Measurements from ENCODE around the gene NEDD9.

The NEDD9 gene

DNA sequence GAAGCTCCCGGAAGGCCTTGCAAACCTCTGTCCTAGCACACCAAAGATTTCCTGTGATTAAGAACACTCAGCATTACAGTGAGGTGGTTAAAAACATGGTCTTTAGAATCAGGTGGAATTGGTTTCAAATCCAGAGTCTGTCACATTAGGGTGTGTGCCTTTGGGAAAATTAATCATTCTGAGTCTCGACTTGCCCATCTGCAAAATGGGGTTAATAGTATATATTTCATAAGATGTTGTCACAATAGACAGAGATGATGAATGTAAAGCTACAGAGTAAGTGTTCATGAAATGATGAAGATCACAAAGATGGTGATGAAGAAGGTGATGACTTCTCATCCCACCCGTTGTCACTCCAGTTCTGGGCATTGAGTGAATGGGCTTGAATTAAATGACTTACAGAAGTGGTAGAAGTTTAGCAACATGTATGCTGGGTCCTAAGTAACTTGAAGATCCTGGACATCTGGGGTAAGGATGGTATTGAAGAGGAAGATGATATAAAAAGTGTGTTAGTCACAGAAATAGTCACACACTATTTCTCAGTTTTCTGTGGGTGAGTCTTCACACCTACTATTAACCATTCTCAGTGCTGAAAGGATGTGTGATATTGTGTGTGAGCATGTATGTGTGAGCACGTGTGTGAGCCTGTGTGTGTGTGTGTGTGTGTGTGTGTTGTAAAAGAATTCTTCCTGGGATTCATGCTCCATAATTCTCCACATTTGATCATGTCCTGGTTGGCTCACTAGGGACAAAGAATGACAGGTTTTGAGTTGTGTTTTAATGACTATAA, 28.0 kb upstream of the NEDD9 start:
- no peak for DNase-seq

DNA sequence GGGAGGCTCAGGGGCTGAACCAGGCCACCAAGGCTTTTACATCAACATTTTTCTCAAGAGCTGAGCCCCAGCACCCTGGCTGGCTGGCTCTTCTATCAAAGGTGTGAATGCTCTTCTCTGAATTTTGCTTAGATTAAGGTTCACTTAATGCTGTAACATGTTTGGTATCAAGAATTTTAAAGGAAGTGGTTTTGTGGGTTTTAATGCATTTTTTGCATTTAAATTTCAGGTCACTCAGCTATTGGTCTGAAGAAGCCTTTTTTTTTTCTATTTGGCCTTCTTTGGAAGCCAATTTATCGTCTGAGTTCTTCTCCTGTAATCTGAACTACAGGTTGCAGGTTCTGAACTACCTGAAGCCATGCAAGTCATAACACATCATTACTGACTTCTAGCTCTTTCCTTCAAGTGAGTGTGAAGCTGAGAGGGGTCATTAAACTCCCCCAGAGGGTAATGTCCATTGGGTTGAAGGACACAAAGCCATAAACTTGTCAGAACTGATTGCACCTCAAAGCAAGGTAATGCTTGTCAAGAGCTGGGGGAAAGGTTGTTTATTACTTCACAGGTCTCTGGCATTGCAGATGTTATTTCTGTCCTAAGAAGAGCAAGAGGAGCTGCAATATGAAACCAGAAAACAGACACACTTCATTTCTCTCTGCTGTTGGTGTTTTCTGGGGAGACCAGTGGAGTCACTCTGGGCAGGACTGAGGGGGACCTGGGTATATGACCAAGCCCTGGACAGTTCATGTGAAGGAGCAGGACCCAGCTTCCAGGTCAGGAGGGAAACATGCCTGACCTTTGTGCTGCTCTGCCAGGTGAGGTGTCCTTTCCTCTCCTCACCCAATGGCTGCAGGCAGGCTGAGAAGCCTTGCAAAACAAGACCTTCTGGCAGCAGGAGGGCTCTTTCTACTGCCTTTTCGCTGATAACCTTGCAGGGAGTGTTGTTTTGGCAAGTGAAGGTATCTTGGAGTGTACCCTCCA, 26.1 kb upstream of the NEDD9 start:
- DNase-seq: peak in 1 of 2 experiments; percentile 17

DNA sequence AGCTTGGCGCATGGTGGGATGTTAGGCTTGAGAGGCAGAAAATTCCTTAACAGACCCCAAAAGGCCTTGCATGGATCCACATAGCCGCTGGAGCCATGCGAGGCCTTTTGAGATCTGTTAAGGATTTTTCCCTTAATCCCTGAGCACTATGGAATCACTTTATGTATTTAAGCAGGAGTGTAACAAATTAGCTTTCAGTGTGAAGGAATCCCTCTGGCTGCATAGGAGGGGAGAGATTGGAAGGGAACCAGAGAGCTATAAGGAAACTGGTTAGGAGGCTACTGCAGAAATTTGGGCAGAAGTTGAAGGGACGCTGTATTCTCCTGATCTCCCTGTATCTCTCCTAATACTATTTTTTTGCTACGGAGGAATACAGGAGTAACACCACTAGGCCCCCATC, 23.1 kb upstream of the NEDD9 start:
- DNase-seq: no peak

DNA sequence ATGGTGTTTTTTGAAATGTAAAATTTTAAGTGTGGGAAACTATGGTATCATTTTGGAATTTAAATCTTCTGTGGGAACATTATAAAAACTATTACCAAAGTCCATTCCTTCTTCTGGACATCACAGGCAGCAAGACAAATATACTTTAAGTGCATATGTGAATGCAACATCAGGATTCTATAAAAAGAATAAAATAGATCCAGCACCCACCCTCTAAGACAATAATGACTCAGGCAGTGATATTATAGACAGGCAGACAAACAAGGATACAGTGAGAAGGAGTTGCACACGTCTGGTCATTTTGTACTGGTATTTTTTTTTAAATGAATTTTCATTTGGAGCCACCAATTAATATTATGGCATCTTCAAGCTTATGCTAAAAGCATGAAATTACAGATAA, 21.1 kb upstream of the NEDD9 start:
- no peak for DNase-seq

DNA sequence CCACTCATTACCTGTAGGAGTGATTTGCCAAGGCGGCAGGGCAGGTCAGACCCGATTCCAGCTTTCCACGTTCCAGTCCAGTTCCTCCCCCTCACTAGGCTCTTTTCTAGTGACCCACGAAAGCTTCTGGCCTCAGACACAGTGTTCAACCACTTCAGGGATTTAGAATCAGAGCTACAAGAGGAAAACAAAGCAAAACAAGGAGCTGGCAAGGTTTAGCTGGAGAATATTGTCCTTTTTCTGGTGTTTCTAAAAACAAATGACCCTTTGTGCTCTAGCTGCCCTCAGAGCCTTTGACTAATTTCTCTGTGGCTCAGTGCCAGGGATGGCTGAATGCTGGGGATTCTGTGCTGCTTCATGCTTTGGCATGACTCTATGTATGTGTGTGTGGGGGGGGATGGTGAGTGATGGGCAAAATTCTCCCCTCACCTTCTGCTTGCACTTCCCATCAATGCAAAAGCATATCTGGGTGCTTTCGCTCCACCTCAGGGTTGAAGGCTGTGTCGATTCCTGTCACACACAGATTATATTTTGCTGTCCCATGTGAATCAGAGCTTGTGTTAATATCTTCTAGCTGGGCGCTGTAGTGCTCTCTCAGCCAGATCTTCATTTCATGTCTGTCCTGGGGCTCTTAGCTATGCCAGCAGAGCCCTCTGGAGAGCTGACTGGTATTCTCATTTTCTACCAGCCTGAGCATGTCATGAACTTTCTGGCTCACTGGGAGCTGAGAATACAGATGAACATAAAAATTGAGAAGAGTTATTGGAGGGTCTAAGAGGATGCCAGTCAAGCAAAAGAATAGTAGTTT, 19.3 kb upstream of the NEDD9 start:
- DNase-seq: no peak

DNA sequence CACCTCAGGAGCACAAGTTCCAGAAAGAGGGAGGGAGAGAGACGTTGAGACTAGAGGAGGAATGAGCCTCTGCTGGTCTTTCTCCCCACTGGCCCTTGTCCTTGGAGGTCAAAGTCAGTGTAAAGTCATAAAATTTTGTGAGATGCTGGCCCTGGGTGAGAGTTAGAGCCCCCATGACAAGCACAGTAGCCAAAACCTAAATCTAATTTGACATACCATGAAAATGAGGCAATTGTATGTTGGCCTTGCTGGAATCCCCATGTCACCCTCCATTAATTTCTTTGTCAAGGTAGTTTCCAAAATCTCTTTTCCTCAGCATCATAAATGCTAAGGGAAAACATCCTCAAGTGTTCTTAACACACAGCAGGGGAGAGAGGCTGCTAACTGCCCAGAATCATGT, 17.6 kb upstream of the NEDD9 start:
- DNase-seq: no peak

DNA sequence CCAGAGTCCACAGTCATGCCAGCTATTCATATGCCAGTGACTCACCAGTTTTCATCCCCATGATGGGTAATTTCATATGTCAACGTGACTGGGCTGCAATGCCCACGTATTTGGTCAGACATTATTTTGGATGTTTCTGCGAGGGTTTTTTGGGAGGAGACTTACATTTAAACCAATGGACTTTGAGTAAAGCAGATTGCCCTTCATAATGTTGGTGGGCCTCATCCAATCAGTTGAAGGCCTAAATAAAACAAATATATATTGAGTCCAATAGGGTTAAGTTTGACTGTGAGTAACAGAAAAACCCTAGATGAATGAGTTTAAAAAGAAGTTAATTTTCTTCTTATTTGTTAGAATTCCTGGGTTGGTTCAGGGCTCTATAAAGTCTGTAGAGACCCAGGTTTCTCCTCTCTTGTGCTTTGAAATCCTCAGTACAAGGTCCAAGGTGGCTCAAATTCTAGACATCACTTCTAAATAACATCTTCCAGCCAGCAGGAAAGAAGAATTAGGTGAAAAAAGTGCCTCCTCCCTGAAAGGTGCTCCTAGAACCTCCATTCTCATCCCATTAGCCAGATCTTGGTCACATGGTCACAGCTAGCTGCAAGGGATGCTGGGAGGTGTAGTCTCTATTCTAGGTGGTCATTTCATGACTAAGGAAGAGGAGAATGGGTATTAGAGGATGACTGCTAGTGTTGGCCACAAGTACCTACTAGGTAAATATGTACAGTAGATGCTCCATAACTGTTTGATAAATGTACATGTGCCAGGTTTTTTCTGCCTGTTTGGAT, 16.7 kb upstream of the NEDD9 start:
- no peak for DNase-seq

DNA sequence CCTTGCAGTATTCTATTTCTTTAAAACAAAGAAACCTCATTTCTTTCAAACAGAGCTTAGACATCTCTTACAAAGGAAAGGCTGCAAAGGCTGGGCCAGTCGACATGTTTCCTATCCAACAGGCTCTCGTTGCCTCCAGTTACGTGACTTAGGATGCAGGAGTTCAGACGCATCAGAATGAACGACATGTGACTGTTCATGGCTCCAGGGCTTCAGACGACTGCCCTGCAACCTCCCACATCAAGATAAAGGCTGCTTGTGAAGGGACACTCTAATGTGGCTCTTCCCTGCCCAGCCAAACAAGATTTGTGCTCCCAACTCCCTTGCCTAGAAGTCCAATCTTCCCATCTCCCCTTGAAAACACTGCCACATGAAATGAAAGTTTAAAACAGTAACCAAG, 14.3 kb upstream of the NEDD9 start:
- DNase-seq: no peak

DNA sequence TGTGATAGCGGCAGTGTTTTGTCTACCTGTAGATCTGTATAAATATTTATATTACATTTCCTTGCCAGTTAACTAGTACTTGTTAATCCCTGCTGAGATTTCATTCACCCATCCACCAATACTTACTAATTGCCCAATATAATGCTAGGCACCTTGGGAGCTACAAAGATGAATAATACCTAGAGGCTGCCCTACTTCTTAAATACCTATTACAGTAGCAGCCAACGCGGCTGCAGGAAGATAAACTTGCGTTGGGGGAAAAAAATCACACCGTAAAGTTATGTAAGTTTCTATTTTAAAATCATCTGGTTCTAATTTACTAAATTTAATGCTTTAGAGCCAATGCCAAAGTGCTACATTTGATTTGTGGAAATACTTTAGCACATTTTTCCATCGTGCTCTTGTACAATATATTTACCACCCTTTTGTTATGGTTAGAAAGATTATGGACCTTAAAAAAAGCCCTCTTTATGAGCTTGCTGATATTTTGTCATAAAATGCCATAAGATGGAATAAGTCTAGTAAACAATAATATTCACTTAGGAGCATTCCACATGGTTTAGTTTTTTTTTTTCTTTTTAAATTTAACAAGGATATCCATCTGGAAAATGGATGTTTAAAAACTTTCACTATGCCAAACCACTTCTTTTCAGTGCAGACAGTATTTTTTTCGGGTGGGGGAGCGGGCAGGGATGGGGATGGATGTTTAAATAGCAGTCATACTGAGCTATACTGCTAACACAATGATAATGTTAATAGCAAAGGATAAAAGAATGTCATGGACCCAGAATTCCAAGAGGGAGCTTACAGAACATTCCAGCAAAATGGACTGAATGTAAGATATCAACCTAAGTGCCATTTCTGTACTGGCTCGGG, 13.2 kb upstream of the NEDD9 start:
- DNase-seq: no peak

DNA sequence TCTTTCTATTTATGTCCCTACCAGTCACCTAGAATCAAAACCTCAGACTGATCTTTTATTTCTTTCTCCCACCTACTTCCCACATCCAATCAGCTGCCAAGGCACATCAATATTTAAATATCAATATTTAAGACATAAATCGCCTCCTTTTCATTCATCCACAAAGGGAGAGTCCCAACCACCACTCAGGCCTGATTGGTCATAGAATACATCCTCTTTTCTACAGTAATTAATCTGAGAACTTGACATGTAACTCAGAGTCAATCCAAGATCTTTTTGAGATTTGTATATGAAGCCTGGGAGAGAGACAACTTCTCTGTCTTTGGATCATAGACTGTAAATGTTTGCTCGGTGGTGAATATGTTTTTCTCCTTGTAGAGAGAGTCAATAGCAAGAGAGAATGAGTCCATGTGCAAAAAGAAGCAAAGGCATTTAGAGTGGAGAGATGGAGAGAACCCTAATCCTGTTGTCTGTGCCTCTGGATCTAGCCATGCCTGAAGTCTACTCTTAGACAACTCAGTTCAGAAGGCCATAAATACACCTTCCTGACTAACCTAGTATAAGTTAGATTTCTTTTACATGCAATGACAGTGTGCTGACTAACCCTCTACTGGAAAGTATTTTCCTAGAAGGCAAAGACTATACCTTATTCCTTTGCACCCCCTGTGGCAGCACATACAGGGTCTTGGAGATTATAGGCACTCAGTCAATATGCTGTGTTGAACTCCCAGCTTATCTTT, 12.1 kb upstream of the NEDD9 start:
- DNase-seq: no peak

DNA sequence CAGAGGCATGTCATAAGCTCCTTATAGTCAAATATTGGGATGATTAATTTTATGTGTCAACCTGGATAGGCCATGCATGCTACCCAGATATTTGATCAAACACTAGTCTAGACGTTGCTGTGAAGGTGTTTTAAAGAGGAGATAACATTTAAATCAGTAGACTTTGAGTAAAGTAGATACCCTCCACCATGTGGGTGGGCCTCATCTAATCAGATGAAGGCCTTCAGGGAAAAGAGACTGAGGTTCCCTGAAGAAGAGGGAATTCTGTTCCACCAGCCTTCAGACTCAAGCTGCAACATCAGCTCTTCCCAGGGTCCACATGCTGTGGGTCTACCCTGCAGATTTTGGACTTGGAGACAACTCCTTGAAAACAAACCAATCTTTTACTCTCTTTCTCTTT, 11.4 kb upstream of the NEDD9 start:
- DNase-seq: no peak

DNA sequence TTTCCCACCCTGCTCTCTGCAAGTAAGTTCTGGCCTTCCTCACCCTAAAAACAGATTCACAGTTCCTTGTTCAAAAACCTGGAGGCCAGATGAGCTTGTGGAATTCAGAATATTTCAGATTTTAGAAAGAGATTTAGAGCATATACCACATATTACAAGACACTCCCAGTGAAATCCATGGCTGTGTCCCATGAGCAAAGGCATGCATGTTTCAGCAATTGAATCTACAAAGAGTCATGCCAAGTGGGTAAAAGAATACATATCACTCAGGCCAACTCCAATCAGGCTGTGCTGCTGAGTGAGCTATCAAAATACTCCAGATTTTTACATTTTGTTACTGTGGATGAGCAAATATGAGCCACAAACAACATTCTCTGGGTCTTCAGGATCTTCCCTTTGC, 10.2 kb upstream of the NEDD9 start:
- DNase-seq: no peak

DNA sequence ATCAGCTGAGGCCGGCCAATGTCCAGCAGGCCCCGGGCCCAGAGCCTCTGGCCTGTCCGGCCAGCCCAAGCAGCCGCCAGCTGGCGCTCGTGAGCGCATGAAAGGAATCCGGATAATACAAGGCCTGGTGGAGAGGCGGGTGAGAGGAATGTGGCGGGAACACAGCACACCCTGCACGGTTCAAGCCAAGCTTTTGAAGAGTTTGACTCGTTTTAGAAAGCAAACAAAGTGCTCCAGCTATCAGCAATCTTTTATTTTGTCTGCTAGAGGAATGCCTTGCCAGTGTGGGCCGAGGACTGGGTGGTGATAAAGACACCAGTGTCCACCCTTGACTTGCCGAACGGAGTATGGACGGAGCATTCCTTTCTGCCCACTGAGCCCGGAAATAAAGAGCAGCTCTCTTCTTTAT, 9.3 kb upstream of the NEDD9 start:
- no peak for DNase-seq

DNA sequence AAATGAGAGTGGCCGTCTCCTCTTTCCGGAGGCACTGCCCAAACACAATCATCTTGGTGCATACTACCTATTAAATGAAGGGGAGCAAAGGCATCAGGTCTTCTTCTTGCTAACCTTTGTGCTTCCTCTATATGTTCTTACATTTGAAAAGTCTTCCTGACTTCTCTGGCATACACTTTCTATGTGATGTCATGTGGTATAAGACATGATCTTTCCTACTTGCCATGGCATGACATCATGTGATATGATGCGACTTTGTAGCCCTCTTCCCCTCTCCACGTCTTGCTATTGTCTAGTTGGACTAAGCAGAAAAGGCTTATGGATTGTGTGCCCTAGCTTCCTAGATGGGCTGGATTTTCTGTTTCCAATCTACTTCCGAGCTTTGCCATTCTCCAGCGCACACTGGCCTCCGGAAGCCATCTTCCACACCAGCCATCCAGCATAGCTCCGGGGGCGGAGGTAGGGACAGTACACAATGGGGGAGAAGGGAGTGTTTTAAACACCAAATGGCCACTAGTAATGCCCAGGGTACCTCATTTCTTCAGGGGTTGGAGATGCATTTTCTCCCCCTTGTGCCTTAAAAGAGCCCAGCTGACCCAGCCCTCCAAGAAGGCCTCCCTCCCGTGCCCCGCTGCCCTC, 8.8 kb upstream of the NEDD9 start:
- no peak for DNase-seq

DNA sequence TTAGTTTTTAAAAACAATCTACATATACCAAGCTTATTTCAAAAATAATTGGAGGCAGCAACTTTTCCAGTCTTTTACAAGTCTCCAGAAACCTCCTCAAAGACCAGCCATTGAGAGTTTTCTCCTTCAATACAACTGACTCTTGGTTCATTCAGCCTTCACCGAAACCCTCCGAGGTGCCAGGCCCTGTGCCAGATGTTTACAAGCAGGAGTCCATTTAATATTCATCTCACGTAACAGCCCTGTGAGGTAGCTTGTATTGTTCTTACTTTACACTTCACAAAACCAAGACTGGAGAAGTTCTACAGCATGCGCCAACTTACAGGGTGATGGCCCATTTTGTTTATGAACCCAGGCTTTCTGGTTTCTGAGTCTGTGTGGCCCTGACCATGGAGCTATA, 5.5 kb upstream of the NEDD9 start:
- DNase-seq: no peak

DNA sequence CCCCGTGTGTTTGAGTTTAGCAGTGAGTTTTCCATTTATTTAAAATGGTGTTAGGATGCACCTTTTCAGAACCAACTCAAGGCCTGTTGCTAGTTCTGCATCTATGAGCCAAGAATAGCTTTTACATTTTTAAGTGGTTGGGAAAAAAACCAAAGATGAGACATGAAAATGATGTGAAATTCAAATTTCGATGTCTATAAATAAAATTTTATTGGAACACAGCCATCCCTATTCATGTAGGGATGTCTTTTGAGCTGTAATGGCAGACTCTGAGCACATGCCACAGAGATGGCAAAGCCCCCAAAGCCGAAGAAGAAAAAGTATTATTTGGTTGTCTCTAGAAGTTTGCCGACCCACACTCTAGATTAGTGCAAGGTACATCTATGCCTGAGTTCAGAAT, 5.0 kb upstream of the NEDD9 start:
- no peak for DNase-seq

DNA sequence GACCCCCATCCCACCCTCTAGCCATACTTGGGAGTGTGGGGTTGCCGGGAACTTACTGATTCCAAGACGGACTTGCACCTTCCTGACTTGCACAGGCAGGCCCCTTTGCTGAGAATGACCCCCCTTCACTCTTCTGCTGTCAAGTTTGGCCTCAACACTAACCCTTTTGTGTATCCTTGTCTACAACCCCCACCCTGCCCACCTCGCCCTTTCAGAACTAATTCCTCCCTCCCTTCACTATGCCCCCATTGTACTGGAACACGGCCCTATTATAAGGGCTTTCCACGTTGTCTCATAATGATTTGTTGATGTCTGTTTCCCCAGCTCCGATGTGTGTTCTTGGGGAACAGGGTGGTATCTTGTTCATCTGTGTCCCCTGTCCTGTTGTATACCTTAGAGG, 4.4 kb upstream of the NEDD9 start:
- no peak for DNase-seq

DNA sequence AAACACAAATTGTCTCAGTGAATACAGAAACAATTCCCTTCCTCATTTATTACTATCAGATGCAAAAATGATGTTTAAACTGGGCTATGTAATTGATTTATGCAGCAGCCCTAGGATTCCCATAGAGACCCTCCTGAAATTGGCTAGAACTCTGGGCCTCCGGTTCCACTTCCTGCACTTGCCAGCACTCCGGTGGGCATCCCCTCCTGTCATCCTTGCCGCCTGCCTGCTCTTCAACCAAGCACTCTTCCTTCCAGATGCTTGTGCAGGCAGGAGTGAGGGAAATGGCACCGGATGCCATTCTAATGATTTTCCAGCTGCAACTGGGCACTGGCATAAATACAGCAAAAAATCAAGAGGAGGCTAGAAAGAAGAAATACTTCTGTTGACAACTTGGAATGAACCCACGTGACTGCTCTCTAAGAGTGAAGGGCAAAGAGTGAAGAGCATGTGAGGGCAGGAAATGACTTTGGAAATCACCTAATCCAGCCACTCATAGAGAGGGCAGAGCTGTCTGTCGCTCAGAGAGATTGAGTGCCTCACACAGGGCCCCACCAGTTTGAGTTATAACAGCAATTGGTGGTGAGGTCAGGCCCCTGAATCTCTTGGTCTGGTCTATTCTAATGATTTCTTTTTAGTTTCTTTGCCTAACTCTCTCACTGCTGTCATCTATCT, 3.7 kb upstream of the NEDD9 start:
- DNase-seq: no peak

DNA sequence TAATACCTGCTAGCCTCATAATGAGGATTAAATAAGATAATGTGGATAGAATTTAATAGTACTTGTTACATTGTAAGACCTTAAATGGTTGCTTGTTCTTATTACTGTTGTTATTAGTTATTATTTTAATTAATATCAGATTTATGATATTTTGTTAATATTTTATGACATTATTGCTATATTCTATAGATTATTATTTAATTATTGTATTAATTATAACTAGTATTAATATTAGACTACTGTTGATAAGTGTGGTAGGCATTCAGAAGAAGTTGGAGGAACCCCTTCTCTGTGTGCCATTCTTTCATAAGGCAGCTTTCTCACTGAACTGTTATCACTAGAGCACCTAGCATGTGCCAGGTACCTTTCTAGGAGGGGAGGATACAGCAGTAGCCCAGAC, 2.6 kb upstream of the NEDD9 start:
- no peak for DNase-seq
